ENCODE measurements around the gene RNASE12. TPM values are rescaled to one million over a fixed set of nuclear protein-coding genes. Genes with fewer than 3 reads are reported as not detected.

RNASE12 gene
- polyA plus RNA-seq, 1 of the 3 experiments (the other 2 are of a cell fraction): not detected

DNA sequence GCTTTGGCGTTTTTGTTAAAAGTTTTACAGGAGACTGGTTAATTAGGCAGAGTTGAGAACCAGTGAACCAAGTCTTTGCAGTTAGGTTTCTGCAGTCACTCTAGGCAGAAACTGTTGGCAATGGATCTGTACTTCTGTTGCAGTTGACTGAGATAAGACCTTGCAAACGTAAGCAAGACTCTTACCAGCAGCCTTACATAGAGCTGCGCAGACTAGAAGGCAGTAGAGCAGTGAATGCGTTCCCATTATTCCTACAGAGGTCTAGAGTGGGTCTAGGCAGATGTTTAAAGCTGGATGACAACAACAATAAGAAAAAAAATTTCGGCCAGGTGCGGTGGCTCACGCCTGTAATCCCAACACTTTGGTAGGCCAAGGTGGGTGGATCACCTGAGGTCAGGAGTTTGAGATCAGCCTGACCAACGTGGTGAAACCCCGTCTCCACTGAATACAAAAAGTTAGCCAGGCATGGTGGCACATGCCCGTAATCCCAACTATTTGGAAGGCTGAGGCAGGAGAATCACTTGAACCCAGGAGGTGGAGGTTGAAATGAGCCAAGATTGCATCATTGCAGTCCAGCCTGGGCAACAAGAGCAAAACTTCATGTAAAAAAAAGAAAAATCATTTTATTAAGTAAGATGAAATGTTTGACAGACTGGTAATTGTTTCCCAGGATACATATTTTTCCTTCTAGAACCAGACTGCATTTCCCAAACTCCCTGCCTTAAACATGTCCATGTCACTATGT lies 42.6 kb downstream of the RNASE12 start:
- TF ChIP-seq YY1 (IDR thresholded peaks at IDR 0.05; ENCODE audit: low read depth): no peak
- TF ChIP-seq RXRA (IDR thresholded peaks at IDR 0.05; ENCODE audit: borderline replicate concordance, low read depth): no peak
- TF ChIP-seq RAD21 (IDR thresholded peaks at IDR 0.05; ENCODE audit: low read length): no peak
- TF ChIP-seq RCOR1 (IDR thresholded peaks at IDR 0.05; ENCODE audit: low read length): no peak
- no peak for TF ChIP-seq EZH2phosphoT487 (IDR thresholded peaks at IDR 0.05; ENCODE audit: borderline replicate concordance, low read depth)
- no peak for TF ChIP-seq RFX5 (IDR thresholded peaks at IDR 0.05; ENCODE audit: low read length)
- TF ChIP-seq SIN3A (IDR thresholded peaks at IDR 0.05; ENCODE audit: borderline replicate concordance, low read depth, low read length): no peak
- no peak for TF ChIP-seq FOXJ3 (CRISPR knock-in tag; IDR thresholded peaks at IDR 0.05)
- no peak for TF ChIP-seq TEAD4 (IDR thresholded peaks at IDR 0.05; ENCODE audit: borderline replicate concordance, insufficient read depth)
- no peak for TF ChIP-seq MXI1 (IDR thresholded peaks at IDR 0.05; ENCODE audit: low read depth, low read length)
- no peak for TF ChIP-seq NRF1 (IDR thresholded peaks at IDR 0.05; ENCODE audit: low read depth, low read length)
- TF ChIP-seq SMC3 (IDR thresholded peaks at IDR 0.05; ENCODE audit: low read depth, low read length): no peak
- Histone ChIP-seq H2AFZ (ENCODE audit: low read depth) (no peak overlapping the region), H3K27ac (ENCODE audit: low read depth in 2 of 2, low read length in 1 of 2) (no peak overlapping the region), H3K9ac (no peak overlapping the region), H3K79me2 (ENCODE audit: insufficient read depth) (no peaks in the 10 kb centered on the region), H3K4me2 (no peak overlapping the region), H4K20me1 (ENCODE audit: insufficient read depth) (no peaks in the 10 kb centered on the region), H3K4me3 (ENCODE audit: low read depth in 2 of 2, low read length in 1 of 2) (no peak overlapping the region), H3K9me2 (no peaks in the 10 kb centered on the region; the same call in 1 of the 2 replicates), H3K9me3 (no peaks in the 10 kb centered on the region), H3K36me3 (replicated peaks in 1 of 2; ENCODE audit: control insufficient read depth in 1 of 2, insufficient read depth in 2 of 2, low read length in 1 of 2) (no peaks in the 10 kb centered on the region), H3K27me3 (ENCODE audit: insufficient read depth) (peaks cover 33% of the 10 kb centered on the region; the same call in 1 of the 2 replicates), H3K4me1 (ENCODE audit: control insufficient read depth in 1 of 2, insufficient read depth in 2 of 2, low read depth in 1 of 2, low read length in 1 of 2) (no peaks in the 10 kb centered on the region), H3F3A (replicated peaks; ENCODE audit: insufficient read depth) (no peaks in the 10 kb centered on the region)
- POLR2A ChIA-PET: no interaction called here
- DNase-seq: no peak
- CTCF ChIA-PET: interaction anchor here (1.6 kb wide), 1 partner anchor 18 kb away, joined by 8 read pairs; no protein-coding TSS in a partner anchor
- 14% methylated on average over 10 of the region's 10 CpGs for WGBS (ENCODE audit: low lambda C conversion rate)

DNA sequence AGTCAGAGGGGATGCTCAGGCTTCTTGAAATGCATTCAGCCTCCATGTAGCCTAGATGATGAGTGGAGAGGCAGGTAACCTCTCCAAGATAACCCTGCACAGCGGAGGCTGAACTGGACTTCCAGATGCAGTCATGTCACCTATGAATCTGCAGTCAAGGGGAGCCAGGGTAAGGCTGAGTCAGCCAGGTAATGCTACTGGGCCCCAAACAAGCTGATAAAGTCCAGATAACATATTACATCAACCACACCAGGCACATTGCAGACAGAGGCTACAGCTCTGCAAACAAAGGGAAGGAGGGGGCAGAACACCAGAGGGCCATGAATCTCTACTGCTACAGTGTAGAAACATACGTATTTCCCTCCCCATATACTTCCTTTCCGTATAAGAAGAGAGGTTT lies 44.3 kb downstream of the RNASE12 start:
- ChIA-PET POLR2A (no interaction called here), CTCF (interaction anchor here (1.1 to 1.2 kb wide), 2 partner anchors 15 to 63 kb away, joined by 4 to 5 read pairs; no protein-coding TSS in a partner anchor)
- H3K4me2 ChIP-seq: no peak overlapping the region
- TF ChIP-seq TEAD4 (IDR thresholded peaks at IDR 0.05; ENCODE audit: borderline replicate concordance, insufficient read depth): no peak
- TF ChIP-seq FOXM1 (IDR thresholded peaks at IDR 0.05; ENCODE audit: low read depth): no peak
- TF ChIP-seq RAD21 (IDR thresholded peaks at IDR 0.05; ENCODE audit: low read length): no peak
- TF ChIP-seq, protein P1, sequence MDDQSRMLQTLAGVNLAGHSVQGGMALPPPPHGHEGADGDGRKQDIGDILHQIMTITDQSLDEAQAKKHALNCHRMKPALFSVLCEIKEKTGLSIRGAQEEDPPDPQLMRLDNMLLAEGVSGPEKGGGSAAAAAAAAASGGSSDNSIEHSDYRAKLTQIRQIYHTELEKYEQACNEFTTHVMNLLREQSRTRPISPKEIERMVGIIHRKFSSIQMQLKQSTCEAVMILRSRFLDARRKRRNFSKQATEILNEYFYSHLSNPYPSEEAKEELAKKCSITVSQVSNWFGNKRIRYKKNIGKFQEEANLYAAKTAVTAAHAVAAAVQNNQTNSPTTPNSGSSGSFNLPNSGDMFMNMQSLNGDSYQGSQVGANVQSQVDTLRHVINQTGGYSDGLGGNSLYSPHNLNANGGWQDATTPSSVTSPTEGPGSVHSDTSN (IDR thresholded peaks at IDR 0.05): no peak
- no peak for TF ChIP-seq MXI1 (IDR thresholded peaks at IDR 0.05; ENCODE audit: low read depth, low read length)
- TF ChIP-seq RCOR1 (IDR thresholded peaks at IDR 0.05; ENCODE audit: low read length): no peak
- no peak for TF ChIP-seq POLR2AphosphoS5 (IDR thresholded peaks at IDR 0.05; ENCODE audit: low read depth, low read length)
- no peak for TF ChIP-seq RXRA (IDR thresholded peaks at IDR 0.05; ENCODE audit: borderline replicate concordance, low read depth)
- no peak for TF ChIP-seq USF1 (IDR thresholded peaks at IDR 0.05; ENCODE audit: borderline replicate concordance, low read depth)
- TF ChIP-seq SIN3A (IDR thresholded peaks at IDR 0.05; ENCODE audit: borderline replicate concordance, low read depth, low read length): no peak
- TF ChIP-seq GATA2 (CRISPR knock-in tag; IDR thresholded peaks at IDR 0.05): no peak
- TF ChIP-seq CTCF (IDR thresholded peaks at IDR 0.05): no peak
- H3K4me3 ChIP-seq (ENCODE audit: low read depth in 2 of 2, low read length in 1 of 2): no peak overlapping the region
- whole genome bisulfite sequencing (ENCODE audit: low lambda C conversion rate): 0% methylated on average over 3 of the region's 3 CpGs
- no peaks in the 10 kb centered on the region for H3K79me2 ChIP-seq (ENCODE audit: insufficient read depth)
- H3K4me1 ChIP-seq (ENCODE audit: control insufficient read depth in 1 of 2, insufficient read depth in 2 of 2, low read depth in 1 of 2, low read length in 1 of 2): no peaks in the 10 kb centered on the region
- no peaks in the 10 kb centered on the region; the same call in 1 of the 2 replicates for H3K9me2 ChIP-seq
- no peak for DNase-seq
- no peak overlapping the region for H3K27ac ChIP-seq (ENCODE audit: low read depth in 2 of 2, low read length in 1 of 2)
- H3K27me3 ChIP-seq (ENCODE audit: insufficient read depth): peaks cover 33% of the 10 kb centered on the region; the same call in 1 of the 2 replicates
- H4K20me1 ChIP-seq (ENCODE audit: insufficient read depth): no peaks in the 10 kb centered on the region
- H2AFZ ChIP-seq (ENCODE audit: low read depth): no peak overlapping the region
- H3K9me3 ChIP-seq: no peaks in the 10 kb centered on the region
- no peak overlapping the region for H3K9ac ChIP-seq
- H3F3A ChIP-seq (replicated peaks; ENCODE audit: insufficient read depth): no peaks in the 10 kb centered on the region
- no peaks in the 10 kb centered on the region for H3K36me3 ChIP-seq (replicated peaks in 1 of 2; ENCODE audit: control insufficient read depth in 1 of 2, insufficient read depth in 2 of 2, low read length in 1 of 2)
